Nucleus accumbens (tissue), 56 donors: Measurements from ENCODE around the gene PAPPA2.
"Not testable (repeated sequence)": the region's sequence is repeated elsewhere in the genome, so short reads cannot be mapped to it uniquely, and the experiment has no call there.

Source experiments
- DNase-seq, 56 donors: peaks; one replicate each; lab custom pipeline; 2025; lab: John Stamatoyannopoulos, UW

PAPPA2 gene

DNA sequence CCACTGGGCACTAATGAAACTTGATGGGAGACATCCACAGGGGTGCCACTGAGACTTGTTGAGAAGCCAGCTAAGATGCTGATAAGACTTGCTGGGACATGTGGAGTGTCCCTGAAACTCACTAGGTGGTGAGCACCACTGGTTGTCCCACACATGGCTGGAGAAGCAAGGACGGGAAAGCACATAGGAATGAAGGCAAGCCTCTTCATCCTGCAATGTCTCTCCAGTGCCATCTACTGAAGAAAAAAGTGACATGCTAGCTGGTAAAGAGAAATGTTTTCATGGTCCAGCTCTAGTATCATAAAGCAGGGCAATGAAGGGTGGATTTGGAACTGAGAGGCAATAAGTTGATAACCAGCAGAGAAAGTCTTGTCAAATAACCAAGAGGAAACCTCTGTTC is 283.0 kb downstream of the PAPPA2 start:
- no peak for DNase-seq

DNA sequence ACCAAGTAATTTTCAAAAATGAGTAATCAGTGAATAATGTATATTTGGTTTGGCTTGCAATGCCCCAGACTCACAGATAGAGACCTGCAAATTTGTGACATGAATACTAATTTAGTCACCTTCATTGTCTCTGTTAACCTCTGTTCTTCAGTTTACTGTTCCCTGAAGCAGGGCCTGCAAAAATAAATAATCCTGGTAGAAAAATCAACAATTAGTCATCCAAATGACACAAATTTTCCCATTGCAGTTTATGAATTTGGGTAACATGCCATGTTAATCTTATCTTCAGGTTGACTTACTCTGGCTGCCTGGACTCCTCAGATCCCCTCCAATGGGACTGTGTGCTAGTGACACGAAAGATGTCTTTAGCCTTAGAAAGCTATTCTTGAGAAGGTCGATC is 289.5 kb downstream of the PAPPA2 start:
- DNase-seq = no peak

DNA sequence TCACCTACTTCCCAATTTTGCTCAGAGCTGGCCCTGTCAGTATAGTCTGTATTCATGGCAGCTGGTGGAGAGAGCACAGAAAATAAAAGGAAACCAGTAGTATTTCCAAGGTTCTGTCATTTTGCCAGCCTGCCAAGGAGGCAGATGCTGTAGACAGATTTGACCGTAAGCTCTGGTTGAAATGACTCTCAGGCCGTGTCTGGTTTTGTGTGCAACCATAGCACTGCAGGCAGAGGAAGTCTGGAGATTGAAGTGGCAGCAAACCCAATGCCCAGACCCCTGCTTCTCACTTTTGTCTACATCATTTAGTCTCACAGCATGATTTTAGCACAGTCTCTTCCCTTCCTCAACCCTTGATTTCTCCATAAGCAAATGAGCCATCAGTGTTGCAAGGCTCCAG is 291.7 kb downstream of the PAPPA2 start:
- DNase-seq = no peak

DNA sequence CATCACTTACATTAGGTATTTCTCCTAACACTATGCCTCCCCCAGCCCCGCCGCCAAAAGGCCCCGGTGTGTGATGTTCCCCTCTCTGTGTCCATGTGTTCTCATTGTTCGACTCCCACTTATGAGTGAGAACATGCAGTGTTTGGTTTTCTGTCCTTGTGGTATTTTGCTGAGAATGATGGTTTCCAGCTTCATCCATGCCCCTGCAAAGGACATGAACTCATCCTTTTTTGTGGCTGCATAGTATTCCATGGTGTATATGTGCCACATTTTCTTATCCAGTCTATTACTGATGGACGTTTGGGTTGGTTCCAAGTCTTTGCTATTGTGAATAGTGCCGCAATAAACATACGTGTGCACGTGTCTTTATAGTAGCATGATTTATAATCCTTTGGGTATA is 293.8 kb downstream of the PAPPA2 start:
- not testable (repeated sequence) for DNase-seq

DNA sequence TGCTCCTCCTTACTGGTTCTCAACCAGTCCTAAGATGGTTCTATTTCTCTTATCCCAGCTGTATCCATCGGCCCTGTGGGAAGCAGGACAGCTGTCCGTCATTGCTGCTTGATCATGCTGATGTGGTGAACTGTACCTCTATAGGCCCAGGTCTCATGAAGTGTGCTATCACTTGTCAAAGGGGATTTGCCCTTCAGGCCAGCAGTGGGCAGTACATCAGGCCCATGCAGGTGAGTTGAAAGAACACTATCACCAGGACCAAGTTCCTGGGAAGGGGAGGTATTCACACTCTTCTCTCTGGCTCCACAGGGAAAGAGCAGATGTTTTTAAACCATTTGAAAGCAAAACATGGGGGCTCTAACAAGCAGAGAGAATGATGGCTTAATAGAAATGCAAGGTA is 302.6 kb downstream of the PAPPA2 start:
- no peak for DNase-seq

DNA sequence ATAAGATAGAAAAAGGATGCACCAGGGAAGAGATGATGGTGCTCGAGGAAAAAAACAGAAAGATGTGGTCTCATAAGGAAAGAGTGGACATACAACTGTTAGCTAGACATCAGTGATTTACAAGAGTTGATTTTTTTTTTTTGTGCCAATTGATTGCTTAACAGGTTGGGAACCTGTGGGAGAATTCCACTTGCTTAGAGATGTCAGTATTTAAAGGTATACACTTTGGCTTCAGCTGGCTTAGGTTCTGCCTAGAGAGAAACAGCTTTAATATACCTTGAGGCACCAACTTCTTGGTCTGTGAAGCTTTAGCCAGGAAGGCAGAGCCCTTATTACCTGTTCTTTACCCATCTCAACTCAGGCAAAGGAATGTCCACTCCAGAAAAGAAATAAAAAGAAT is 303.8 kb downstream of the PAPPA2 start:
- no peak for DNase-seq

DNA sequence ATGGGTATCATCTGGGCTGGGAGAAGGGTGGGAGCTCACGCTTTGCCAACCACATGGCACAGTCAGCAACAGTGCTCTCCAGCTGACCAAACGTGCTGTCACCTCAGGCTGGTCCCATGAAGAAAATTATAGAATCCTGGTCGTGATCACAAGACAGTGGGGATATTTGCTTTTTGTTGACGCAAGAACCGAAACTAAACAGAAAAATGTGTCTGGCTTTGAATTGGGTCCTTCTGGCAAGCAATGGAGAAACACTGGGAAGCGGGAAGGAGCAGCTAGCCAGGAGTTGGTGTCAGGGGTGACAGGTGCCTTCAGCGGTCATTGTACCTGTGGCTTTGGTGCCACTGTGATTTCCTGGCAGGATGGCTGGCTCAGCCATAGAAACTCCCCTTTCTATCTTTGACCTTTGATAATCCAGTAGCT is 304.8 kb downstream of the PAPPA2 start:
- DNase-seq = no peak

DNA sequence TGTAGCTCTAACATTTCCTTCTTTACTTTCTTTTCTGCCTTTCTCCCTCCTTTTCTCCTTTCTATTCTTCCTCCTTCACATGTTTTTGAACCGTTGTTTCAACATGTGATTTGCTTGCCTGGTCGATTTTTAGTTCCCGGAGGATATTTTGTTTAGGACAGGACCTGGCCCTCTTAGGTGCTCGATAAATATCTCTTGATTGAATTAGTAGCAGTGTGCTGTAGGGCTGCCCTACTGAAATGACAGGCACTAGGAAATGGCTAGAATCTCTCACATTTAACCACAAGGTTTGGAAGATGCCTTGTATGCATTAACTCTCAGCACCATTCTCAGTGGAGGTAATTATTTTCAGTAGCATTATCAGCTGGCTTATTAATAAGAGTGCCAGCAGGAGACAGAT is 305.6 kb downstream of the PAPPA2 start:
- no peak for DNase-seq

DNA sequence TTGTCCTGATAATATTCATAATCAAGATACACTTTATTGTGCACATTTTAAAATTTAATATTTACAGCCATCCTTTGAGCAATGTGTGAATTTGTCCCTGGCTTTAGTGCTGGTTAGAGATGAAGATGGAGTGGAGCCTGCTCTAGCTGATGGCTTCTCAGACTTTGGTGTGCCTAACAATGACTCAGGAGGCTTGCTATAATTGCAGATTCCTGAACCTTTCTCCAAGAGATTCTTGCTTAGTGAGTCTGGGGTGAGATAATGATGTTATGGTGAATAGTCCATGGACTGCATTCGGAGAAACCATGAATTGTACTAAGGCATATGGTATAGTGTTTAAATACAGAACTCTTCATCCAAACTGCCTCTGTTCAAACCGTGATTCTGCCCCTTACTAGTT is 307.1 kb downstream of the PAPPA2 start:
- DNase-seq = no peak

DNA sequence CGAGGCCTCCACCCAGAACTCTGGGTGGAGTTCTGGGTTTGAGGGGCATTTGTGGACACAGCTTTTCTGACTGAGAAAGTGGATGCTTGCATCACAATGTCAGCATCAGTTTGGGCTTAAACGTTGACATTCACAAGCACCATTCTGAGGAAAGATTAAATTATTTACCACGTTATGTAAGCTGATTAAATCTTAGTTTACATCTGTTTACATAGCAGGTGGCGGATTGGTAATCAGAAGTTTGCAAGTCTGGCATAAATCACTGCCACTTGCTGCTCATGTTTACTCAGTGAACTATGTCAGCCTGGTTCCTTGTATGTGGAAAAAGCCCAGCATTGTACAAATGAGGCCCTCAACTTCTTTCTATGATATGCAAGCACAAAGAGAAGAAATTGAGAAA is 310.1 kb downstream of the PAPPA2 start:
- no peak for DNase-seq

DNA sequence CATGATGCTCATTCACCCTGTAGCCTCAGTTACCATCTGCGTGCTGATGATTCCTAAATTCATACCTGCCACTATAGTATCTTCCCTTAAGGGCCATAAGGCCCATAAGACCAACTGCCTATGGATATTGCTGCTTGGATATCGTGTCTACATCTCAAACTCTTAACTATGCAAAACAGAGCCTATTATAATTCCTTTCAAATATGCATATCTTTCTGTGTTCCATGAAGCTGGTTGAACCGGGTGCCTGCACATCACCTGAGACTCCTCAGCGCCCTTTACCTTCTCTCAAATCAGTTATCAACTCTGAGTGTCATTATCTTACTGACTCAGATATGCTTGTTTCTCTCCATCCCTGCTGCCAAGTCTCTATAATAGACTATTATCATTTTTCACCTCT is 311.2 kb downstream of the PAPPA2 start:
- DNase-seq = no peak

DNA sequence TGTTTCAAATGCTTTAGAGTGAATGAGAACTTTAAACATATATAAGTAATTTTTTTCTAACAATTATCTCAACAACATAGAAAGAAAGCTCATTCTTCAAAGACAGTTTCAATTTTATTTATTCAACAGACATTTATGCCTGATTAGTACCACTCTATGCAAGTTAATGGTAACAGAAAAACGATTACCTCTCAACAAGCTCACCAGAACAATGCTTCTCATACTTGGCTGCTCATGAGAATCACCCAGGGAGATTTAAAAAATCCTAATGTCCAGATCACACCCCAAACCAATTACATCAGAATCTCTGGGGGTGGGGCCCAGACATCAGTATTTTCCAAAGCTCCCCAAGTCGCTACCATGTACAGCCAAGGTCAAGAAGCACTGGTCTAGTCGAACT is 312.4 kb downstream of the PAPPA2 start:
- DNase-seq = no peak

DNA sequence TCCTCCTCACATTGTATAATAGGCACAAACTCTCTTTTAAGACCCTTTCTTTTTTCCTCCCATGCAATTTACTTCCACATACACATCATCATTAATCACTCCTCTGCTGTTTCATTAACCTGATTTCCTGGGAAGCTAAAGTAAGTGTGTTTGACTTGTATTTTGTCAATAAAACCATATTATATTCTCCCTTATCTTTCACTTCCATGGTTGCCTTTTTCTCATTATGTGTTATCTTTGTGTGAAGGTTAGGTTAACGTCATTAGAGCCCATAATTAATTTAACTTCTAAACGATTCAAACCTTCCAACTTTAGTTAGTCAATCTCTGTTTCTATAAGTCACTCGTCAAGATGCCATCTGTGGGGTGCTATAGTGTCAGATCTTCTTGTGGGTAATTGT is 313.0 kb downstream of the PAPPA2 start:
- no peak for DNase-seq

DNA sequence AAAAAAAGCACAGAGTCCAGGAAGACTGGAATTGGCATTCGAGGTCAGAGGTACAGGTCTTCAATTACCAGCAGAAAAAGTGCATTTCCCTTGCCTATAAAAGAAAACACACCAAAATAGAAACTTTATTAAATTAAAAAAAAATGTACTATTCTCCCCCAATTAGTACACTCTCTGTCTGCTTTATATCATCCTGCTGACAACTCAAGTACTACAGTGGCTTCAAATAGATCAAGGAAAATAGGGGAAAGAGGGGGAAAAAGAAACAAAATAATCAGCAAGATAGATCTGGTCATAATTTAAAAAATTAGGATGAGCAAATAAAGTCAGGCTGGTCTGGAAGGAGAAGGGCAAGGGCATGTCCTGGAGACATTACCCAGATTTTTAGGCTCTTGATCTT is 315.1 kb downstream of the PAPPA2 start:
- DNase-seq = no peak

DNA sequence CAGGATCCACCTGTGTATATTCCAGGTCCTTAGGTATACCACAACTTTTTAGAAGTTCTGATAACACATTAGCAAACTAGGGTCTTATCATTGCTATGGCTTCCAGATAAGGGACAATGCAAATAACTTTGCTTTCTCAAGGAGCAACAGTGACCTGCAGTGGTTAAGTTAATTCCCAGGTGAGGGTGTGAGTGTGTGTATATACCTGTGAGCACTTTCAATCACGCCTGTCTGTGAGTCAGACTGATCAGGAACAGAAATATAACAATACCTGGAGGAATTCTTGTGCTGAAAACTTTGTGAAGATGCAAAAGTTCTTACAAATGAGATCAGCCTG is 317.0 kb downstream of the PAPPA2 start:
- DNase-seq = no peak

DNA sequence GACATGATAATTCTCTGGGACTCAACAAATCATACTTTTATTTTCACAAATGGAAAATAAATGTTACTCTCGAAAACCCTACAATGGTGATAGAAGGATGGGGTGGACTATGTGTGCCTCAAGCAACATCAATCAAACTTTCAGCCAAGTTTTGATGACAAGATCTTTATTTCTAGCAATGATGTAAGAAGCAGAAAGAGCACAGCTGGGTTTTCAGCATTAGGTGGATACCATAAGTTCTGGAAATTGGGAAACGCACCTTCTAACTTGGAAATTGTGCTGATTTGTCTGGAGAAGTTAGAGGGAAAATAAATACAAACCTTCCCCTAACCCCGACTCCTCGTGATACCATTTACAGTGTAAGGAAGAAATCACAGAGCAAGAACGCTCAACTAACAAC is 320.3 kb downstream of the PAPPA2 start:
- DNase-seq = no peak

DNA sequence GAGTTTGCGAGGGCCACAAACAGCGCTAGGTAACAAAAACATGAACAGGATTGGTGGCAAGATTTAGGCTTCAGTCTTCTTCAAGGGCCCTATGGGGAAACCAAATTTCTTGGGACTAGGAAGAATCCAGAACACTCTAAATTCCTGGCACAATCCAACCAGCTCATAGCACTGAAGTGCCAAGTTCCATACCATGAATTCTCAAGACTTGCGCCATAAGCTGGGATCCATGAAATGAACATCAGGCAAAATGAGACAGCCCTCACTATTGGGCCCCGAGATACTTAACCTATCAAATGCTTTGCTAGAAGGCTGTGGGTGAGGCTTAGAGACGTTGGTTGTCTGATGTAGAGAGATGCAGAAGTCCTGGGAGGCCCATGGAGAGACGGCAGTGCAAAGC is 322.1 kb downstream of the PAPPA2 start:
- DNase-seq = no peak

DNA sequence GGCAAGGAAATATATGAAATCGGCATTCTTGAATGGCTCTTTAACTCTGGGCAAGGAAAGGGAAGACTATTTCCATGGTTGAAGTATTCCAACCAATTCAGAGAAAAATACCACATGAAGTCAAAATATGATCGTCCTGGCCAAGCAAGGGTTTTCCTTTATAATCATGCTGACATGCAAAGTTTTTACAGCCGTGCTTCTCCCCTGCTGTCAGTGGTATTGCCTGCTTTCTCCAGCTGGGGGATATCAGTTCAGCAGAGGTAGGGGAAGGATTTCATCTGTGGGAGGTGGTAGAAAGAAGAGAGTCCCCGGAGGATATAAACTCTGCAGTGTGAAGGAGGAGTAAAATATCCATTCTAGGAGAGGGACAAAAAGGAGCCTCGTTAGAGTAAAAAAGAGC is 322.8 kb downstream of the PAPPA2 start:
- DNase-seq = no peak

DNA sequence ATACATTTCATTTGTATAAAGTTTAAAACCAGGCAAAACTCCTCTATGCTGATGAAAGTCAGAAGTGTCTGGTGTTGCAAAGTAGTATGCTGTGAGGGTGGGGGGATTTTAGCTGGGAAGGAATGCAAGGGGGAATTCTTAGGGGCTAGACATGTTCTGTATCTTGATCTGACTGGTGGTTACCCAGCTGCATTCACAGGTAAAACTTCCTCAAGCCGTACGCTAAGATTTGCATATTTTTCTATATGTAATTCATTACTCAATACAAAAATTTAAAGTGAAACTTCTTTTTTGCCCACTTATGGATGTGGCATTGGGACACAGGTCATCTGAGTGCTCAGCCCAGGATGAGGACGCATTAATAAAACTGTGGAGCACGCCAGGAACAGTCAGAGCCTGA is 323.3 kb downstream of the PAPPA2 start:
- DNase-seq = no peak

DNA sequence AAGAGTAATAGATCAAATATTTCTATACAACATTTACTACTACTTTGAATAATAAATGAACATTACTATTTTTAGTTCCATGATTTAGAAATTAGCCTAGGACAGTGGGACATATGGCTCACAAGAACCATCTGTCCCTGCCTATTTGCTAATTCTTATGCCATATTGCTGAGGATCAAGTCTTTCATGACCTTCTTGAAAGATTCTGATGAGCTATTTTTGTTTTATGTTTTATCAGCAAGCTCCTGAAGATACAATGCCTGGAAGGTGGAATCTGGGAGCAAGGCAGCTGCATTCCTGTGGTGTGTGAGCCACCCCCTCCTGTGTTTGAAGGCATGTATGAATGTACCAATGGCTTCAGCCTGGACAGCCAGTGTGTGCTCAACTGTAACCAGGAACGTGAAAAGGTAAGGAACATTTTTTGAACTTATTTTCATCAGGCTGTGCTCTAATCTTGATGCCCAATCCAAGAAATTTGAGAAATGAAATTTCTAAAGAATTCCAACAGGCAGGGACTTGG is 326.7 kb downstream of the PAPPA2 start:
- DNase-seq = no peak

DNA sequence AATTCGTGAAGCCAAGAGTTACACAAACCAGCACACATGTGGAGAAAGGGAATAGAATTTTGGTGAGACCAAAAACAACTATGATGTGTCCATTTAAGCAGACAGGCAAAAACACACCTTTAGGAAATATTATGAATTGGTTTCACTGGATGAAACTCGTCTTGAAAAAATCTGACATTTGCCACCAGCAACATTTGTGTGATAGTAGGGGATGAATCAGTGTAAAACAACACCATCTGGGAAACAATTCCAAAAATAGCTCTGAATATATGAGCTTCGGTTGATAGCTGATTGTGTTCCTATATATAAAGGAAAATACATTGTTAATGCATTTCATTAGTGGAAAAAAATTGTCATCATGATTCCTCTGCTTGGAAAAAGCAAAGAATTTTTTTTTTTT is 327.8 kb downstream of the PAPPA2 start:
- no peak for DNase-seq

DNA sequence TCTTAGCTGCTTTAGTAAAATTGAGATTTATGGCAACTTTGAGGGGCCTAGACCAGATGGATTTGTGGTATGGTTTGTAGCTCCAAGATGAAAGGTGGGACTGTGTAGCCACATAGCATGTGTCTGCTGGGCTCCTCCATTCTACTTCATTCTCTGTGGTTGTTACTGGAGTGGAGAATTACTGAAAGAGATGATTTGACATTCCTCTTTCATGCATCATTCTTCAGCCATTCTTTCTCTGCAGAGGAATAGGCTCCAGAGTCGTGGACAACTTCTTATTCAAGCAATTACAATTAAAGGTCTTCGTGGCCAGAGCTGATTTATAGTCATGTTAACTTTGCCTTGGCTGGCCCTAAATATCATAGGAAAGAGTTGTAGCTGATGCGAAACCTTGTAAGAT is 328.9 kb downstream of the PAPPA2 start:
- DNase-seq = no peak

DNA sequence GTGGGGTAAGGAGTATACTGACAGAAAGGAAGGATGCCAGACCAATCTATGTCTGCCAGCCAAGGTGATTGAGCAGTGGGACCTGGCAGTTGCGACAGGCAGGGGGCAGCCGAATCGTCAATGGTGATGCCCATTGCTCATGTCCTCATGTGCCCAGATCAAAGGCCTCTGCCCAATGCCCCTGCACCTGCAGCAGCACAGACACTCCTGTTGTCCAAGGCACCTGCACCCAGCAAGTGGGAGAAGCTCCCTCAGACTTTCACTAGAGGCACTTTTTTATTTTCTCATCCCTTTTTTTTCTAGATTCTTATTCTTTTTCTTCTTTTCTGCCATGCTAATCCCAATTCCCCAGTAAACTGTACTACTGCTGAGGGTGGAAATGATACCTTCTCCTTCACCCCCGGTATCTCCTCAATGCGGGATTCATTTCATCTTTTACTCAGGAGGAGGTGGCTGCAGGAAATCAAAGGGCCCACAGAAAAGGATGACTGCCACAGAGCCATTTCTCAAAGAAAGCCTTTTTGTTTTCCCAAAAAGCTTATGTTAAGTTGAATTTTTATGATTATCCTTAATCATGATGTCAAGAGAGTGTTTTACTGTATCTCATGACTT is 332.0 kb downstream of the PAPPA2 start:
- no peak for DNase-seq
